NCI-H1694 (cell line): ENCODE measurements around the gene PRRT3.
A peak's percentile ranks its signal among the peaks of the same experiment; 100 is the strongest.
"Not testable (repeated sequence)": the region's sequence is repeated elsewhere in the genome, so short reads cannot be mapped to it uniquely, and the experiment has no call there.

Experiments
- DNase-seq: peaks from one replicate; lab custom pipeline; 2025; lab: John Stamatoyannopoulos, UW

The PRRT3 gene

DNA sequence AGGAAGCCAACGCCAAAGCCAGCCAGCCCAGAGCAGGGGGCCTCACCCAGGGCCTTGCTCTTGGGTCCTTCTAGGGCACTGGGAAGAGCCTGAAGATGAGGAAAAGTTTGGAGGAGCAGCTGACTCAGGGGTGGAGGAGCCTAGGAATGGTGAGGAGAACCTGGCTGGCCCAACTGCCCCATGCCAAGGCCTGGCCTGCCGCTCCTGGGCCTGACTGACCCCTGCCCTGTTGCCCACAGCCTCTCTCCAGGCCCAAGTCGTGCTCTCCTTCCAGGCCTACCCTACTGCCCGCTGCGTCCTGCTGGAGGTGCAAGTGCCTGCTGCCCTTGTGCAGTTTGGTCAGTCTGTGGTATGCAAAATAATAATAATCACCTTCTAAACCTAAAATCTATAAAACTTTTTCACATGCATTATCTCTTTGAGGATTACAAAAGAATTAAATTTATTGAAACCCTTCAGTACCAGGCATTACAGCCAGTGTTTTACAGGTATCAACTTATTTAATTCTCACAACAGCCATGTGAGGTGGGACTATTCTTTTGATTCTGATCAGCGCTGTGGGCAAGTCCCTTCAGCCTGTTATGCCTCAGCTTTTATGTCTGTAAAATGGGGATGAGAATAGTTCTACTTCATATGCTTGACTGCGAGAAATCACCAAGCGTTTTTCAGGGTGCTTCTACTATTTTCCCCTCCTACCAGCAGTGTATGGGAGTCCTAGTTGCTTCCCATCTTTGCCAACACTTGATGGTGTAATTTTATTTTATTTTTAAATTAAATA is 33.8 kb downstream of the PRRT3 start:
- DNase-seq = no peak

DNA sequence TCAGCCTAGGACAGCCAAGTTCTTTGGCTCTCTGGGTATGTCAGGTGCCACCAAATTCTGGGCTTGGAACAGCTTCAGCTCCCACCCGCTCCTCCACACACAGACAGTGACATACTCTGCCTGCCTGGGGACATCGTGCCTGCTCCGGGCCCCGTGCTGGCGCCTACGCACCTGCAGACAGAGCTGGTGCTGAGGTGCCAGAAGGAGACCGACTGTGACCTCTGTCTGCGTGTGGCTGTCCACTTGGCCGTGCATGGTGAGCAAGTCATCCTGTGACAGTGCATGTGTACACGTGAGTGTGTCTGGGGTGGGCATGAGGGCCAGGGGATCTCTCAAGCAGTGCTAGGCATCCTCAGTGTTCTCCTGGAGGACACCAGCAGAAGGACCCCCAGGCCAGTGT is 34.4 kb downstream of the PRRT3 start:
- no peak for DNase-seq

DNA sequence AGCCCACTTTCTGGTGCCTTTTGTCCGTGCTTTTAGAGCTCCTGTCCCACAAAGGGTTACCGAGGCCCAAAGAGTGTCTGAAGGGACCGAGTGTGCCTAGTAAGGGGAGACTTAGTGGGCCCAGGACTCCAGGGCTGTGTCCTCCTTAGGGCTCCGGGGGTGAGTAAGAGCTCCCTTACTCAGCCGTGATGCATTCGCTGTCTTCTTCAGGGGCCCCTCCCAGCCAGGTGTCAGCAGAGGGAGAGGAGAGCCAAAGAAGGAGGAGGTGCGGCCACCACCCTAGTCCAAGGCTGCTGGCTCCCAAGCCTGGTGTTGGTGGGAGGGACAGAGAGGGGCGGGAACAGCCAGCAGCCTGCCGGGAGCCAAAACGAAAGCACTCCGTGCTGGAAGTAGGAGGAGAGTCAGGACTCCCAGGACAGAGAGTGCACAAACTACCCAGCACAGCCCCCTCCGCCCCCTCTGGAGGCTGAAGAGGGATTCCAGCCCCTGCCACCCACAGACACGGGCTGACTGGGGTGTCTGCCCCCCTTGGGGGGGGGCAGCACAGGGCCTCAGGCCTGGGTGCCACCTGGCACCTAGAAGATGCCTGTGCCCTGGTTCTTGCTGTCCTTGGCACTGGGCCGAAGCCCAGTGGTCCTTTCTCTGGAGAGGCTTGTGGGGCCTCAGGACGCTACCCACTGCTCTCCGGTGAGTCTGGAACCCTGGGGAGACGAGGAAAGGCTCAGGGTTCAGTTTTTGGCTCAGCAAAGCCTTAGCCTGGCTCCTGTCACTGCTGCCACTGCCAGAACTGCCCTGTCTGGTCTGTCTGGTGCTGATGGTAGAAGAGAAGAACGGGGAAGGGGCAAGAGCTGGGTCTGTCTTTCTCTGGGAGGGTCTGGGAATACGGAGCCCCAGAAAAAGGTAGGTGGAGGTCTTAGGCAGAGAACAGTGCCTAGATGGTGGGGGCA is 35.2 kb downstream of the PRRT3 start, which contains the start of gene IL17RC:
Gene IL17RC, plus strand, starts transcription at position 365 of the 947 bp plus-strand sequence. Its CDS starts 218 bp downstream, at position 583.
- peak; percentile 39 for DNase-seq

DNA sequence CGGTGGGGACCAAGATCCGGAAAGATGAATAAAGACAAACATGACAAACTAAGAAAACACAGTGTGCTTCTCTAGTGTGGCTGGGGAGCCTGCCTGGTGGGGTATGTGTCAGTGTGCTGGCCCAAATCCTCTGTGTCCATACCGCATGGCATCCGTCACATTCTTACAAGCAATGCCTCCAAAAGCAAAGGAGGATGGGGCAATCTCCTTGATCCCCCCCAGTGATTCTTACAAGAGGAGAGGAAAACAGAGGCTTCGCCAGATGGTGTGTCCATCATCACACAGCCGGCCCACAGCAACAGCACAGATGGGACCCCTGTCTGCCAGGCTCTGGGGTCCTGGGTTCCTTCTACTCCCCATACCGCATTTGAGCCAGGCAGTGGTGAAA is 35.9 kb downstream of the PRRT3 start:
- DNase-seq = no peak

DNA sequence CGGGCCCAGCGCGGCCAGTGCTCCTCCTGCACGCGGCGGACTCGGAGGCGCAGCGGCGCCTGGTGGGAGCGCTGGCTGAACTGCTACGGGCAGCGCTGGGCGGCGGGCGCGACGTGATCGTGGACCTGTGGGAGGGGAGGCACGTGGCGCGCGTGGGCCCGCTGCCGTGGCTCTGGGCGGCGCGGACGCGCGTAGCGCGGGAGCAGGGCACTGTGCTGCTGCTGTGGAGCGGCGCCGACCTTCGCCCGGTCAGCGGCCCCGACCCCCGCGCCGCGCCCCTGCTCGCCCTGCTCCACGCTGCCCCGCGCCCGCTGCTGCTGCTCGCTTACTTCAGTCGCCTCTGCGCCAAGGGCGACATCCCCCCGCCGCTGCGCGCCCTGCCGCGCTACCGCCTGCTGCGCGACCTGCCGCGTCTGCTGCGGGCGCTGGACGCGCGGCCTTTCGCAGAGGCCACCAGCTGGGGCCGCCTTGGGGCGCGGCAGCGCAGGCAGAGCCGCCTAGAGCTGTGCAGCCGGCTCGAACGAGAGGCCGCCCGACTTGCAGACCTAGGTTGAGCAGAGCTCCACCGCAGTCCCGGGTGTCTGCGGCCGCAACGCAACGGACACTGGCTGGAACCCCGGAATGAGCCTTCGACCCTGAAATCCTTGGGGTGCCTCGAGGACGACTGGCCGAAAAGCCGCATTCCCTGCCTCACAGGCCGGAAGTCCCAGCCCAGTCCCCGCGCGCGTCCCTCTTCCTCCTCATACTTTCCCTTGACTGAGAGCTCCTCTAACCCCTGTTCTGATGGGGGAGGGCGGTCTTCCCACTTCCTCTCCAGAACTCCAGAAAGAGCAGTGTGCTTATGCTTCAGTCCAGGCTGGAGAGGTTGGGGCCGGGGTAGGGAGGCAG is 36.7 kb downstream of the PRRT3 start:
- no peak for DNase-seq

DNA sequence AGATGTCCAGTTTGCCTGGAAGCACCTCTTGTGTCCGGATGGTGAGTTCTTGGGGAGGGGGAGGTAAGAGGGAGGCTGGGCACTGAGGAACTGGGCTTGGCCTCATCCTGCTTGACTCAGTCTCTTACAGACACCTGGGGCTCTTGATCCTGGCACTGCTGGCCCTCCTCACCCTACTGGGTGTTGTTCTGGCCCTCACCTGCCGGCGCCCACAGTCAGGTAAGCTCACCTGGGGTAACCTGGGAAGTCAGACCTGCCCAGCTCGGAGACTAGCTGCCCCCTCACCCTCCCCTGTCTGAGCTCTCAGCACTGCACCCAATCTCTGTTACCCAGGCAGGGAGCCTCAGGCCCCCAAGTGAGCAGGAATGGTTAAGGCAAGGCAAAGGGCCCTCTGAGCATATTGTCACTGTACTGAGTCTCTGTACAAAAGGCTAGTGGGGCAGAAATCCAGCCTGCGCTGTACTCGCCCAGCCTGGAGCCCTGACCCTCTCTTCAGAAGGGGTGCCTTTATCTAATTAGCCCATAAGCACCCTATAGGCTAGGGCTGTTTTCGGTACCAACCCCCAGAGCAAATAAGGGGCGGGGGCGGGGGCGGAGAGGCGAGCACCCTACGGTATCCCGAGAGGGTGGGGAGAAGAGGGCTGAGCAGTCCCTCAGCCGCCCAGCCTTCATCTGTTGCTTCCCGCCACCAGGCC is 37.5 kb downstream of the PRRT3 start:
- no peak for DNase-seq

DNA sequence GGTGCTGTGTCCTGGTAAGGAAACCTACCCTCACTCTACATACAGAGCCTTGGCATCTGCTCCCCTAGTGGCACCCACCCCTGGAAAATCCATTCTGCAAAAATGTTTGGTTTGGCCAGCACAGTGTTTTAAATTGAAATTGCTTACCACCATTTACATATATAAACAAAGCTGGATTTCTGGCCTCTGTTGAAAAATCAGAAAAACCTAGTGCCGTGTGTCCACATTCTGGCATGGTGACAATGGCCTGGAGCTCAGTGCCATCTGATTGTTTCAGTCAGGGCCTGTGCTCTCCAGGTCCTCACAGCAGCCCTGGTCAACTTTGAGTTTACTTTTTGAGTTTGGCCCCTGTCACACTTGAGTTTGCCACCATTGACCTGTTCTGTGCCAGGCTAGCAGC is 38.2 kb downstream of the PRRT3 start:
- no peak for DNase-seq

DNA sequence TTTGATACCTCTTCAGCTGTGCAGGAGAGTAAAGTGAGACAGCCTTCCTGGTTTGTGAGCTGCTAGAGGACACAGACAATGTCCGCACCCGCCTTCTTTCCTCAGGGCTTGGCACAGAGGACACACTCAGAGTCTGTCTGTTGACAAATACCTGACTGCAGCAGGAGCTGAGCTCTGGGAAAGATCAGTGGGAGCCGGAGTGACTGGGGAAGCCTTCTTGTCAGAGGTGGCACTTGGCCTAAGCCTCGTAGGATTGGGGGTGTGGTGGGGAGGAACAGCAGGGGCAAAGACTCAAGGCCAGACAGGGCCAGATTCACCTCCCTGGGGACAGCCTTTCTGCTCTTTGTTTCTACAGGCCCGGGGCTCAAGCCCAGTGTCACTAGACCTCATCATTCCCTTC is 38.6 kb downstream of the PRRT3 start:
- no peak for DNase-seq

DNA sequence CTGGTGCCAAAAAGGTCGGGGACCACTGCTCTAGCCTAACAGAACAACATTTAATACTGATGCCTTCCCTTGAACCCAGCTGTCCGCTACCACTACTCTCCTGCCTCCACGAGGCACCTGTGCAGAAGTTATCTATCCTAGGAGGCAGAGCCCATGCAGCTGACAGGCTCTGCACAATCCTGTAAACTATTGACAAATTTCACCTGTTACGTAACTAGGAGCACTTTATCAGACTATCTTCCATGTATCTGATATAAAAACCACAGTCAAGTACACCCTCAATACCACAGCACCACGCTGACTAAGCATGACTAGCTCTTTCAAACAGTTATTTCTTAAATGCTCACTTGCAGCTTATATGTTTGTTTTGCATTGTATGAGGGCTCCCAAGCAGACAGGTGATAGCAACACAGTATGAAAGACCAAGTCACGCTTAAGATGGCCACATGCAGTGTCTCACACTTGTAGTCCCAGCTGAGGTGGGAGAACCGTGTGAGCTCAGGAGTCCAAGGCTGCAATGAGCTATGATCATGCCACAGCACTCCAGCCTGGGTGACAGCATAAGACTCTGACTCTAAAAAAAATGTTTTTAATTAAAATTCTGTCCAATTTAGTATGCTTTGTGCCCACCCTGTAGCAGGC is 39.8 kb downstream of the PRRT3 start:
- DNase-seq = no peak

DNA sequence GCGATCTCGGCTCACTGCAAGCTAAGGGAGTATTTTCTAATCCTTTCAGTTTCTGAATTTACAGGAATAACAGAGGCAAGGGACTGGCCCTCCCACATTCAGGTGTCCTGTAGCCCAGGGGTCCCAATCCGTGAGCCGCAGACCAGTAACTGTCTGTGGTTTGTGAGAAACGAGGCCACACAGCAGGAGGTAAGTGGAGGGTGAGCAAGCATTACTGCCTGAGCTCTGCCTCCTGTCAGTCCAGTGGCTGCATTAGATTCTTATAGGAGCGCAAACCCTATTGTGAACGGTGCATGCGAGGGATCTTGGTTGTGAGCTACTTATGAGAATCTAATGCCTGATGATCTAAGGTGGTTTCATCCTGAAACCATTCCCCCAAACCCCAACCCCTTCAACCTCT is 40.3 kb downstream of the PRRT3 start:
- no peak for DNase-seq

DNA sequence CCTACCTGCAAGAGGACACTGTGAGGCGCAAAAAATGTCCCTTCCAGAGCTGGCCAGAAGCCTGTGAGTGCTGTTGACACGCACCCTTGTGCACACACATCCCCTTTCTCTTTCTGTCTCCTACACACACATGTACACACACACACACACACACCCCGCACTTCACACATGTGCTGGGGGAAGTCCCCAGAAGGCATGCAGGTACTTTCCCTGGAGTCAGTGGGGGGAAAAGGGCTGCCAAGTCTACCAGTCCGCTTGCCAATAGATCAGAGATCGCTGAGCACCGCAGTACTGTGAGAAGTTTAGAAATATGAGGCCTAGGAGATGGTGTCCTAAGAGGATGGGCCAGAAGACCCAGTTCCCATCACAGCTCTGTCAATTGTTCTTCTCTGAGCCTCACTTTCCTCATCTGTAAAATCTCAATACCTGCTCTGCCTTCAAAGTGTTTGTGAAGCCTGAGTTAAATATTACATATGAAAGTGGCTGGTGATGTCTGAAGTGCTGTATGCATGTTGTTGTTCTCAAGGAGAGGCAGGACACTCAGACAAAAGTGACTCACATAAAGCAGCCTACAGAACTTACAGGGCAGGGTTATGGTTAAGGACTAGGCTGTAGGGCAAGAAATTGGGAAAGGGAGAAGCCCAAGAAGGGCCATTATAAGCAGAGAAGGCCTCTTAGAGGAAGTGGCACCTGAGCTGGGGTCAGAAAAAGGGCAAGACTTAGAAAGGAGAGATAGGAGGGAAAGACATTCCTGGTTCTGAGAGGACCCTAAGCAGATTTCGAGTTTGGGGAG is 42.8 kb downstream of the PRRT3 start:
- DNase-seq = no peak

DNA sequence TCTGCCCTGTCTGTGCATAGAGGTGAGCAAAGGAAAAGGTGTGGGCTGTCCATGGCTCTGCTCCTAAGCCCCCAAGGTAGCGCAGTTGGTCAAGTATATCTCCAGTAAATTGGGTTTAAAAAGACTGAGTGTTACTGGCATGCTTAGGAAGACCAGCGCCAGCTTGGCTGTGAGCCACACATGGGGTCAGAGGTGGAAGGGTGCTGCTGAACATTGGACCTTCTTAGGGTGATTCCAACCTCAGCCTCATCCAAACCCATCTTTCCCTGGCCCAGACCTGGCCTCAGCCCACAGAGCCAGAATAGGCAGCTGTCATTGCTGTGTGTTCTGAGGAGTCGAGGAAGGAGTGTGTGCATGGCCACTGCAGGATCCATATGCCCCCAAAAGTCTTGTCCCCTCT is 43.9 kb downstream of the PRRT3 start:
- no peak for DNase-seq

DNA sequence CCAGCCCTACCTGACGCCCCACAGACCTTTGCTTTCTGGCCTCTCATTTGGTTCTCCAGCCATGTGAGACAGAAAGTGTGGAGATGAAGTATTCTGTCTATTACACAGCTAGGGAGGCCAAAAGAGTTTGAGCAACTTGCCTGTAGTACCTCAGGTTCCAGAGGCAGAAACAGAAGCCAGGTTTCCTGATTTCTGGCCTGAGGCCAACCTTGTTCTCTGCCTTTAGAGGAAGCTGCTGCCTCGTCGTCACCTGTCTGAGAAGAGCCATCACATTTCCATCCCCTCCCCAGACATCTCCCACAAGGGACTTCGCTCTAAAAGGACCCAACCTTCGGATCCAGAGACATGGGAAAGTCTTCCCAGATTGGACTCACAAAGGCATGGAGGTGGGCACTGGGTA is 45.7 kb downstream of the PRRT3 start:
- no peak for DNase-seq

DNA sequence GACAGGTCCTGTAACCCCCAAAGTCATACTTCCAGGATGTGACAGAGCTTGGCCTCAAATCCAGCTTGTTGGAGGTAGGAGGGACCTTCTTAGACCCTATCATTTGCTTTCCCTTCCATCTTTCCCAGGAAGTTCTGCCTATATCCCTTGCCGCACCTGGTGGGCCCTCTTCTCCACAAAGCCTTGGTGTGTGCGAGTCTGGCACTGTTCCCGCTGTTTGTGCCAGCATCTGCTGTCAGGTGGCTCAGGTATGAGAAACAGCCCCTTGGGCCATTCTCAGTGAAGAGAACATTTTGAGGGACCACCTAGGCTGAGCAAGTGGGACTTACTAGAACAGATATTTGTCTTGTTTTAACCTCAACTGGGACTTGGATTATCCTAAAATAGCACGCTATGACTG is 48.3 kb downstream of the PRRT3 start:
- DNase-seq = no peak

DNA sequence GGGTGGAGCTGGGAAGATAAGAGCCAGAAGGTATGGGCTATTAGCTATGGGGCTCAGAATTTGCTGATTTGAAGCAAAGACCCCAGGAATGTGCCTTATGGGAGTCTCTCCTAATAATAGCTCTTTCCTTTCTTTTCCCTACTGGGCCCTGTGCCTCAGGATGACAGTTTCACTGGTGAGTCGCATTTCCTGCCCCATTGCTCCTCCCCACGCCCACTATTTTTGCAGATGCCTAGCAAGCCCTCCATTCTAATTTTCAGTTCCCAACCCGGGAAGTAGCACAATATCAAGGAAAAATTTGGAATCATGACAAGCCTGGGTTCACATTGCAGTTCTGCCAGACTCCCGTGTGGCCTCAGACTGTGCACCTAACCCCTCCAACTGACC is 49.0 kb downstream of the PRRT3 start:
- no peak for DNase-seq

DNA sequence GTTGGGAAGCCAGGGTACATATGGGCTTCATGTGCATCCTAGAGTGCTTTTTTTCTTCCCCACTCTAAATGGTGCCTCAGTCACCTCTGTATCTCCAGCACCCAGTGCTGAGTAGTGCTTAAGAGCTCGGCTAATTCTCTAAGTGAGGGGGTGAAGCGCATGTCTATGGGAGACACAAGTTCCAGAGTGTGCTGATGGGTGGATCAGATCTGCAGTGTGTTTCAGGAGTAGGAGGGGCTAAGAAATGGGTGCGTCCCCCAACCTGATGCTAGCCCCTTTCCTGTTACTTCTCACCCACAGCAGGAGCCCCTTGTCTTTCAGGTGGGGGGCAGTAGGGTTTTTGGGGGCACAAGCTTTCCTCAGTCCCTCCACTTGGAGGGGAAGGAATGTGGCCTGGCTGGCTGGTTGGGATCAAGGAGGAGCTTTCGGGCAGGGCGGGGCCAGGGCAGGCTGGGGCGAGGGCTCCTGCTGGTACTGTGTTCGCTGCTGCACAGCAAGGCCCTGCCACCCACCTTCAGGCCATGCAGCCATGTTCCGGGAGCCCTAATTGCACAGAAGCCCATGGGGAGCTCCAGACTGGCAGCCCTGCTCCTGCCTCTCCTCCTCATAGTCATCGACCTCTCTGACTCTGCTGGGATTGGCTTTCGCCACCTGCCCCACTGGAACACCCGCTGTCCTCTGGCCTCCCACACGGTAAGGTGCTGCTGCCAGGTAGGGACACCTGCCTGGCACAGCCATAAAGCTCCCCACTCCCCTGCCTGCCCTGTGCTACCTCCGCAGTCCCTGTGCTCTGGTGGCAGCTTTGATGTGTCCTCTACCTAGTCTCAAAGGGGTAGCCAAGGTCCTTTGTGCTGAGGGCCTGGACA is 49.6 kb downstream of the PRRT3 start, which contains the start of gene IL17RE:
Gene IL17RE, plus strand, starts transcription at position 477 of the 866 bp plus-strand sequence. Its CDS starts 85 bp downstream, at position 562.
- no peak for DNase-seq

DNA sequence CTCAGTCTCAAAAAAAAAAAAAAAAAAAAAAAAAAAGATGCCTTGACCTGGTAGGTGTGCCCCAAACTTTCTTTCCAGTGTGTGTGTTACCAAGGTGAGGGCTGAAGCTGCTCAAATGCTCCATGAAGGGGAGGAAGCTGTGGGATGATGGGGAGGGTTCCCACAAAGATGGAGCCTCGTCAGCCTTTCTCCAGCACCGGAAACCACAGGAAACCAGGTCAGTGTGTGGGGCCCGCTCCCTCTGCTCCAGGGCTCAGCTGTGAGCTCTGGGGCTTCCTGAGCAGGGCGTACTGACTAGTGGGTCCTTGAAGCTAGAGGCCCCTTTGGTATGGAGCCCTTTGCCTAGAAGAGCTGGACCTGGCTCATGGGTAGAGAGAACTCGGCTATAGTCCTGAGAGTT is 50.2 kb downstream of the PRRT3 start:
- DNase-seq = no peak

DNA sequence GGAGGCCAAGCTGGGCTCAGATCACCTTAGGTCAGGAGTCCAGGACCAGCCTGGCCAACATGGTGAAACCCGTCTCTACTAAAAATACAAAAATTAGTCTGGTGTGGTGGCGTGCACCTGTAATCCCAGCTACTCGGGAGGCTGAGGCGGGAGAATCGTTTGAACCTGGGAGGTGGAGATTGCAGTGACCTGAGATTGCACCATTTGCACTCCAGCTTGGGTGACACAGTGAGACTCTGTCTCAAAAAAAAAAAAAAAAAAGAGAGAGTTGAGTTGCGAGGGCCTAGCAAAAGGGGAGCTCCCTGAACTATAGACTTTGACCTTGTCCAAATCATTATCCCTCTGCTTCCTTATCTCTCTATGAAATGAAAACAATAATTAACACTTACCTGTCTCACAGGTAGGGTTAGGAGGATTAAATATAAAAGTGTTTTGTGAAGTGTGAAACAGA is 51.2 kb downstream of the PRRT3 start:
- not testable (repeated sequence) for DNase-seq

DNA sequence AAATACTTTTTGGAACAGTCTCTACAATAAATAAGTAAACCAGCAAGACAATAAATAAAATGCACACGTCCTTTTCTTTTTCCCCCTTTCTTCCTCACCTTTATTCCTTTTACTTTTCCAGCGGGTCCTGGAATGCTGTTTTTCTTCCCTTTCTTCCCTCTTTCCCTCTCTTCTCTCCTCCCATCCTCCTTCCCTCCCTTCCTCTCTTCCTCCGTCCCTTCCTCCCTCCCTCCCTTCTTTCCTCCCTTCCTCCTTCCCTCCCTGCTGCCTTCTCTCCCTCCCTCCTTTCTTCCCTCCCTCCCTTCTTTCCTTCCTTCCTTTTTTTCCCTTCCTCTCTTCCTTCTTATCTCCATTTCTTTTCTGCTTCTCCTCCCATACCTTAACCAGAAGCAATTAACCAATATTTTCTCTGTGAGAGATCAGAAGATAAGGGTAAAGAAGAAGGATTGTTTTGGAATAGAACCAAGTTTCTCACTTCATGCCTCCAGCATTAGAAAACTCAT is 52.9 kb downstream of the PRRT3 start:
- DNase-seq = no peak
